Parathyroid adenoma (tissue), 2 donors: ENCODE measurements around the gene TAF8.

ENCODE experiments used
- H2AFZ ChIP-seq: fragments of 300-600 bp; sonication (generic); one replicate; pipeline ENCODE4 v1.7.0; 2017; ENCODE audit warnings: antibody characterized with exemption, mild to moderate bottlenecking
- H3K27ac ChIP-seq: fragments of 300-600 bp; sonication (generic); one replicate; pipeline ENCODE4 v1.7.0; 2017
- H3K27me3 ChIP-seq: fragments of 300-600 bp; sonication (generic); one replicate; pipeline ENCODE4 v1.7.0; 2017; ENCODE audit warnings: low read length; ENCODE audit not compliant: control insufficient read depth, insufficient read depth
- H3K36me3 ChIP-seq: fragments of 300-600 bp; sonication (generic); one replicate; pipeline ENCODE4 v1.7.0; 2017; ENCODE audit warnings: low read length; ENCODE audit not compliant: control insufficient read depth, insufficient read depth
- H3K4me1 ChIP-seq: fragments of 300-600 bp; sonication (generic); one replicate; pipeline ENCODE4 v1.7.0; 2017; ENCODE audit warnings: control low read depth
- H3K4me2 ChIP-seq: fragments of 300-600 bp; sonication (generic); one replicate; pipeline ENCODE4 v1.7.0; 2017; ENCODE audit warnings: low read length
- H3K4me3 ChIP-seq: fragments of 300-600 bp; sonication (generic); one replicate; pipeline ENCODE4 v1.7.0; 2017; ENCODE audit warnings: low read depth, low read length
- H3K79me2 ChIP-seq: fragments of 300-600 bp; sonication (generic); one replicate; pipeline ENCODE4 v1.7.0; 2017; ENCODE audit warnings: control low read depth
- H3K9ac ChIP-seq: fragments of 300-600 bp; sonication (generic); one replicate; pipeline ENCODE4 v1.7.0; 2017; ENCODE audit warnings: mild to moderate bottlenecking
- H3K9me3 ChIP-seq: fragments of 300-600 bp; sonication (generic); one replicate; pipeline ENCODE4 v1.7.0; 2017; ENCODE audit warnings: low read length; ENCODE audit not compliant: control insufficient read depth
- CTCF ChIP-seq: fragments of 300-600 bp; sonication (generic); IDR thresholded peaks from one replicate; pipeline ENCODE4 v1.7.0; 2017; ENCODE audit warnings: antibody characterized with exemption, mild to moderate bottlenecking
- donor health status: primary hyperparathyroidism.

The TAF8 gene

GRCh38 chr6:42101186-42101657 is 50.9 kb downstream of the TAF8 start:
- H3K9me3 ChIP-seq = no peaks in the 10 kb centered on the region
- no peak overlapping the region for H3K4me3 ChIP-seq
- H3K9ac ChIP-seq = no peak overlapping the region
- H3K79me2 ChIP-seq = no peaks in the 10 kb centered on the region
- H2AFZ ChIP-seq = no peak overlapping the region
- TF ChIP-seq CTCF = no peak
- no peak overlapping the region for H3K27ac ChIP-seq
- peaks cover 4% of the 10 kb centered on the region for H3K4me1 ChIP-seq
- H3K27me3 ChIP-seq = no peaks in the 10 kb centered on the region
- H3K36me3 ChIP-seq = no peaks in the 10 kb centered on the region
- H3K4me2 ChIP-seq = no peak overlapping the region

- H3K79me2 ChIP-seq = no peaks in the 10 kb centered on the region
- no peak overlapping the region for H3K4me2 ChIP-seq
- H2AFZ ChIP-seq = no peak overlapping the region
- H3K27ac ChIP-seq = no peak overlapping the region
- H3K4me3 ChIP-seq = no peak overlapping the region
- no peak overlapping the region for H3K9ac ChIP-seq
- no peaks in the 10 kb centered on the region for H3K9me3 ChIP-seq
- peaks cover 4% of the 10 kb centered on the region for H3K4me1 ChIP-seq
- TF ChIP-seq CTCF = no peak
- no peaks in the 10 kb centered on the region for H3K27me3 ChIP-seq
- no peaks in the 10 kb centered on the region for H3K36me3 ChIP-seq
These were observed 52.9 kb downstream of the TAF8 start for GRCh38 chr6:42103216-42103615.

GRCh38 chr6:42103753-42104094 is 53.4 kb downstream of the TAF8 start:
- H3K4me1 ChIP-seq = peaks cover 4% of the 10 kb centered on the region
- H3K36me3 ChIP-seq = no peaks in the 10 kb centered on the region
- H3K27me3 ChIP-seq = no peaks in the 10 kb centered on the region
- no peak overlapping the region for H2AFZ ChIP-seq
- no peak overlapping the region for H3K9ac ChIP-seq
- H3K79me2 ChIP-seq = no peaks in the 10 kb centered on the region
- no peak overlapping the region for H3K4me3 ChIP-seq
- H3K4me2 ChIP-seq = no peak overlapping the region
- TF ChIP-seq CTCF = no peak
- no peaks in the 10 kb centered on the region for H3K9me3 ChIP-seq
- no peak overlapping the region for H3K27ac ChIP-seq

- Histone ChIP-seq H3K4me1 (peaks cover 3% of the 10 kb centered on the region), H3K27ac (no peak overlapping the region), H3K36me3 (no peaks in the 10 kb centered on the region), H3K9me3 (no peaks in the 10 kb centered on the region), H3K4me2 (no peak overlapping the region), H3K9ac (no peak overlapping the region), H2AFZ (no peak overlapping the region), H3K79me2 (no peaks in the 10 kb centered on the region), H3K4me3 (no peak overlapping the region), H3K27me3 (no peaks in the 10 kb centered on the region)
- no peak for TF ChIP-seq CTCF
These were observed 53.9 kb downstream of the TAF8 start for GRCh38 chr6:42104095-42104803.

GRCh38 chr6:42104804-42105125 is 54.4 kb downstream of the TAF8 start:
- Histone ChIP-seq H3K4me3 (no peak overlapping the region), H3K27ac (no peak overlapping the region), H2AFZ (no peak overlapping the region), H3K79me2 (no peaks in the 10 kb centered on the region), H3K27me3 (no peaks in the 10 kb centered on the region), H3K36me3 (no peaks in the 10 kb centered on the region), H3K4me2 (no peak overlapping the region), H3K9me3 (no peaks in the 10 kb centered on the region), H3K4me1 (no peaks in the 10 kb centered on the region), H3K9ac (no peak overlapping the region)
- TF ChIP-seq CTCF = no peak
